Panc1 (cell line): ENCODE results near the gene CGNL1. TPM values are rescaled to one million over a fixed set of nuclear protein-coding genes. Genes with fewer than 3 reads are reported as not detected.

Experiments used
- ATAC-seq: fragments of 200-7000 bp; cut with Tn5 transposase; 2 replicates; pipeline ENCODE4 v1.9.1; 2020; ENCODE audit warnings: mild to moderate bottlenecking, moderate library complexity
- BruUV-seq: library from RNA; stranded (reverse); fragments of 400-500 nt; replicated peaks from 2 replicates; lab custom pipeline; 2021; lab: Mats Ljungman, UMichigan
- CTCF ChIA-PET: fragments of 300-600 bp; sonication (Branson Sonifier 250); formaldehyde crosslinking; loops from one replicate; lab custom pipeline; 2022; ENCODE audit warnings: antibody characterized with exemption; lab: Charles Lee
- POLR2A ChIA-PET: fragments of 300-600 bp; sonication (Branson Sonifier 250); formaldehyde crosslinking; loops from one replicate; lab custom pipeline; 2022; ENCODE audit warnings: antibody characterized with exemption; lab: Charles Lee
- DNase-seq: peaks from one replicate; pipeline ENCODE4 v3.0.0-alpha.2; 2010; ENCODE audit warnings: low read depth, low spot score
- H3K27ac ChIP-seq: 2 replicates; pipeline ENCODE4 v1.5.1; 2011; ENCODE audit warnings: mild to moderate bottlenecking, low read length, inconsistent platforms
- H3K27me3 ChIP-seq: fragments of 200-500 bp; sonication (Bioruptor generic); 2 replicates; pipeline ENCODE4 v1.6.0; 2014; ENCODE audit warnings: low read length, inconsistent platforms; ENCODE audit not compliant: control insufficient read depth, insufficient read depth
- H3K36me3 ChIP-seq: fragments of 200-500 bp; sonication (Bioruptor generic); 2 replicates; pipeline ENCODE4 v1.5.1; 2014; ENCODE audit warnings: inconsistent platforms, mild to moderate bottlenecking, low read length, moderate library complexity; ENCODE audit not compliant: control insufficient read depth, insufficient read depth
- H3K4me1 ChIP-seq: 2 replicates; pipeline ENCODE4 v1.5.1; 2011; ENCODE audit warnings: inconsistent platforms, mild to moderate bottlenecking, low read length, moderate library complexity; ENCODE audit not compliant: control insufficient read depth, insufficient read depth
- H3K4me3 ChIP-seq, 2 experiments: 2 replicates each; pipeline ENCODE4 v1.5.1; 2011 to 2012; ENCODE audit warnings: low read depth in 2 of 2, low read length in 2 of 2, mild to moderate bottlenecking in 2 of 2, inconsistent platforms in 1 of 2, moderate library complexity in 1 of 2
- H3K9me3 ChIP-seq: fragments of 200-500 bp; sonication (Bioruptor generic); 2 replicates; pipeline ENCODE4 v1.5.1; 2014; ENCODE audit warnings: low read depth, mild to moderate bottlenecking, inconsistent platforms, low read length, moderate library complexity; ENCODE audit not compliant: control insufficient read depth, insufficient read depth
- CTCF ChIP-seq: fragments of 450-650 bp; IDR thresholded peaks from 2 replicates; pipeline ENCODE4 v1.5.1; 2017; ENCODE audit warnings: mild to moderate bottlenecking
- POLR2AphosphoS5 ChIP-seq: IDR thresholded peaks from 2 replicates; pipeline ENCODE4 v1.6.1; 2012; ENCODE audit warnings: mild to moderate bottlenecking, low read depth, low read length, moderate library complexity
- REST ChIP-seq, 2 experiments: IDR thresholded peaks; 2 replicates each; pipeline ENCODE4 v1.6.1; 2011 to 2012; ENCODE audit warnings: low read depth in 2 of 2, control low read depth in 1 of 2, low read length in 1 of 2, mild to moderate bottlenecking in 1 of 2, moderate library complexity in 1 of 2; ENCODE audit not compliant: insufficient read depth in 1 of 2
- SIN3A ChIP-seq: IDR thresholded peaks from 2 replicates; pipeline ENCODE4 v1.6.1; 2012; ENCODE audit warnings: low read depth, mild to moderate bottlenecking, low read length, moderate library complexity, borderline replicate concordance; ENCODE audit not compliant: insufficient read depth
- TCF7L2 ChIP-seq: IDR thresholded peaks from 2 replicates; pipeline ENCODE4 v1.6.1; 2011; ENCODE audit warnings: mild to moderate bottlenecking, low read depth, low read length, inconsistent platforms
- in situ Hi-C: cut with HindIII; loops from 2 replicates; pipeline ENCODE4 v1.10.0; 2016; ENCODE audit warnings: low sequenced_read_pairs, low pct_unique_long_range_greater_than_20kb
- intact Hi-C: fragments of 100-400 bp; cut with micrococcal nuclease; formaldehyde crosslinking; loops from one replicate; pipeline ENCODE4 v1.10.0; 2022; ENCODE audit not compliant: unreplicated experiment
- total RNA-seq: library from RNA; stranded (reverse); gene quantifications from one replicate; pipeline ENCODE4 v1.2.1, GENCODE V29; 2021; ENCODE audit not compliant: unreplicated experiment

Gene CGNL1
- total RNA-seq, 1 experiment from 2014 or later = 3.5 TPM

GRCh38 chr15:57592426-57592825 lies 216.1 kb downstream of the CGNL1 start:
- Histone ChIP-seq H3K9me3 (no peaks in the 10 kb centered on the region), H3K27me3 (peaks cover 22% of the 10 kb centered on the region), H3K4me1 (no peaks in the 10 kb centered on the region), H3K36me3 (peaks cover 2% of the 10 kb centered on the region; the same call in 1 of the 2 replicates), H3K27ac (no peak overlapping the region), H3K4me3 (peak overlapping the region in 1 of 2 experiments; percentile 34; a peak in 3 of 4 replicates)
- intact Hi-C loops (no loop called here), in situ Hi-C loops (no loop called here)
- no peak for DNase-seq
- TF ChIP-seq TCF7L2 = no peak
- no peak for TF ChIP-seq POLR2AphosphoS5
- ChIA-PET CTCF (no interaction called here), POLR2A (no interaction called here)
- ATAC-seq = peak; percentile 7; the same call in 1 of the 2 replicates
- no TSS peak for BruUV-seq

GRCh38 chr15:57592836-57593420 lies 216.6 kb downstream of the CGNL1 start:
- intact Hi-C loops = no loop called here
- ATAC-seq = no peak
- BruUV-seq = no TSS peak
- H3K36me3 ChIP-seq = peaks cover 2% of the 10 kb centered on the region; the same call in 1 of the 2 replicates
- H3K27me3 ChIP-seq = peaks cover 22% of the 10 kb centered on the region
- in situ Hi-C loops = no loop called here
- no peak for TF ChIP-seq REST (IDR thresholded peaks at IDR 0.05; ENCODE audit: insufficient read depth in 1 of 2, low read depth in 2 of 2, low read length in 1 of 2)
- TF ChIP-seq SIN3A = no peak
- no peak for TF ChIP-seq POLR2AphosphoS5
- no peak for TF ChIP-seq TCF7L2
- no peak for TF ChIP-seq CTCF
- CTCF ChIA-PET = no interaction called here
- POLR2A ChIA-PET = no interaction called here
- H3K27ac ChIP-seq = no peak overlapping the region
- no peaks in the 10 kb centered on the region for H3K9me3 ChIP-seq
- no peaks in the 10 kb centered on the region for H3K4me1 ChIP-seq
- DNase-seq = no peak
- H3K4me3 ChIP-seq = no peak overlapping the region

- Histone ChIP-seq H3K27me3 (peaks cover 20% of the 10 kb centered on the region), H3K4me1 (no peaks in the 10 kb centered on the region), H3K4me3 (no peak overlapping the region), H3K9me3 (no peaks in the 10 kb centered on the region), H3K27ac (no peak overlapping the region), H3K36me3 (peaks cover 2% of the 10 kb centered on the region; the same call in 1 of the 2 replicates)
- intact Hi-C loops (no loop called here), in situ Hi-C loops (no loop called here)
- ChIA-PET POLR2A (no interaction called here), CTCF (no interaction called here)
- DNase-seq = no peak
- no TSS peak for BruUV-seq
- TF ChIP-seq SIN3A = no peak
- no peak for TF ChIP-seq POLR2AphosphoS5
- no peak for TF ChIP-seq TCF7L2
- TF ChIP-seq REST (IDR thresholded peaks at IDR 0.05; ENCODE audit: insufficient read depth in 1 of 2, low read depth in 2 of 2, low read length in 1 of 2) = no peak
- no peak for TF ChIP-seq CTCF
- no peak for ATAC-seq
Measured at GRCh38 chr15:57594479-57594878, 218.2 kb downstream of the CGNL1 start.
